HG03575 (cell line): ENCODE results near the gene FCRL1.

Source experiments
- ATAC-seq: cut with Tn5 transposase; IDR thresholded peaks from one replicate; pipeline ENCODE4 v1.9.1; 2021; ENCODE audit not compliant: unreplicated experiment, insufficient number of reproducible peaks, low FRiP score; ENCODE audit errors: extremely low read depth

The FCRL1 gene, protein sequence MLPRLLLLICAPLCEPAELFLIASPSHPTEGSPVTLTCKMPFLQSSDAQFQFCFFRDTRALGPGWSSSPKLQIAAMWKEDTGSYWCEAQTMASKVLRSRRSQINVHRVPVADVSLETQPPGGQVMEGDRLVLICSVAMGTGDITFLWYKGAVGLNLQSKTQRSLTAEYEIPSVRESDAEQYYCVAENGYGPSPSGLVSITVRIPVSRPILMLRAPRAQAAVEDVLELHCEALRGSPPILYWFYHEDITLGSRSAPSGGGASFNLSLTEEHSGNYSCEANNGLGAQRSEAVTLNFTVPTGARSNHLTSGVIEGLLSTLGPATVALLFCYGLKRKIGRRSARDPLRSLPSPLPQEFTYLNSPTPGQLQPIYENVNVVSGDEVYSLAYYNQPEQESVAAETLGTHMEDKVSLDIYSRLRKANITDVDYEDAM

DNA sequence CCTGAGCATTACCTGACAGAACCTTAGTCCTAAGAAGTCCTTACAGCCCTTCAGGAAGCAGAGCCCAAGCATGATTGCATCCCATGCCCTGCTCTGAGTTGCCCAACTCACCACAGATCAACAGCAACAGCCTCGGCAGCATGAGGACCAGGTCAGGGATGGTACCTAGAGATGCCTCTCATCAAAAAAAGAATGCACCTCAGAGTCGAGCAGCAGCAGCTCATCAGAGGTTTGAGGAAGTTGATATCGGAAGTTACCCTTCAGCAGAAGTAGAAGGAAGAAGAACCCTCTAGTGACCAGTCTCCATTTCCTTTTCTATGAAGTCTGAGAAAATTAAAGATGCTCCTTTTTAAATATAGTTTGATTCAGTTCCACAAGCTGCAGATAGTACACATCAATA, at the start of gene FCRL1:
TSS of gene FCRL1 (minus strand) at position 225 of the 400 bp plus-strand sequence. CDS start at position 142, 83 bp downstream.
- ATAC-seq, result no peak

DNA sequence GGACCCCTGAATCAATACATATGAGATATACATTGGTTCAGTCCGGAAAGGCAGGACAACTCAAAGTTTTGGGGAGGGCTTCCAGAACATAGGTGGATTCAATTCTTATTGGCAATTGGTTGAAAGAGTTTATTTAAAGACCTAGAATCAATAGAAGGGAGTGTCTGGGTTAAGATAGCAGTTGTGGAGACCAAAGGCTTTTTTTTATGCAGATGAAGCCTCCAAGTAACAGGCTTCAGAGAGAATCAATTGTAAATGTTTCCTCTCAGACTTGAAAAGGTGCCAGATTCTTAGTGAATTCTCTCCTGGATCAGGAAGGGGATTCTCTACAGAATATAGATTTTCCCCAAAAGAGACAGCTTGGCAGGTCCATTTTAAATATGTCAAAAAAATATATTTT, 48.7 kb upstream of the FCRL1 start:
- ATAC-seq, result no peak

DNA sequence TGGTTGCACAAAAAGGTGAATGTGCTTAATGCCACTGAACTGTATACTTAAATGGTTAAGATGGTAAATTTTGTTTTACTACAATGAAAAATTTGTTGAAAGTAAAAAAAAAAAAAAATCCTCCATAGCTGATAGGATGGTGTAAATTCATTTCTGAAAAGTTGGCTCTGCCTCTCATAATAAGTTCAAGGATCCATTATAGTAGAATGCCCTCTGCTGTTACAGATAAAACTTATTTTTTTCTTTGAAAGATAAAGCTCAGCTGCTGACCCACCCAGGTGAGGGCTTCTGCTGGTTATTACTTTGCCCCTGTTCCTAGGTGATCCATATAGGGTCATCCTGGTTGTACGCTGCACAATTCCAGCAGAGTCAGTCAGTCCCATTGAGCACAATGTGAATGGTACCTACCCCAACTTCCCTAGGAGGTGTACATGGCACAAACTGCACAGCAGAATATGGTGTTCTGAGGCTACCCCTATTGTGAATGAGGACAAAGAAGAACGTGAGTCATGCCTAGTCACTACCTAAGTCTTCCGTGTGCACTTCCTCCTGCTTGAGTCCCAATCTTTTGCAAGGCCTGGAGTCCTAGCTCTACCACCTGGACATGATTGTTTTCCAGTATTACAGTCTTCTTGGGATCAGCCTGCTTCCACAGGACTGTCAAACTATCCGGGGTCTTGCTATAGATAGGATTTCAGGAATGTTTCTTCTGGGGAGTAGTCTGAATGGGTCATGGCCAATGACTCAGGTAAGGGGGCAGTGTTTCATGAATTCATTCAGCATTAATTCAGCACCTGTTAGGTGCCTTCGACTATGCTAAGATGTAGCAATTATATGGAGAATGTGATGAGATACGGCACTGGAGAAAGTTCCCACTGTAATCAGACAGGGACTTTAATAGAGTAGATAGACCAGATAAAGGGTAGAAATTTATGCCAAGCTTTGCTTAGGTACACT, 42.5 kb upstream of the FCRL1 start:
- ATAC-seq, result no peak

DNA sequence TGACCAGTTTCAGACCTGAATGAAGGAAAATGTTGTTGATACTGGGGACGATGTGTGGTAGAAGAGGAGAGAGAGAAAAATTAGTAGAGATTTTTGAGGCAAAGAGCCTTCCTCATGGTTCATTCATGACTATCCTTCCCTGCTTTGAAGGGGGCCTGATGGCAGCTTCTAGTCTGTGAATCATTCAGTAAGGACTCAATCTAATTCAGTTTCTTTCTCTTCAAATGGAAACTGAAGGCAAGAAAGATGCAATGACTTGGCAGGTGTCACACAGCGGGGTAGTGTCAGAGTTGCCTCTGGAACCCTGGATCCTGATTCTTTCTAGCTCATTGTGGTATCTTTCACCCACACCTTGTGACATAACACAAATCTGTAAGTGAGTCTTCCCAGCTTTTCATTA, 36.6 kb upstream of the FCRL1 start:
- no peak for ATAC-seq

DNA sequence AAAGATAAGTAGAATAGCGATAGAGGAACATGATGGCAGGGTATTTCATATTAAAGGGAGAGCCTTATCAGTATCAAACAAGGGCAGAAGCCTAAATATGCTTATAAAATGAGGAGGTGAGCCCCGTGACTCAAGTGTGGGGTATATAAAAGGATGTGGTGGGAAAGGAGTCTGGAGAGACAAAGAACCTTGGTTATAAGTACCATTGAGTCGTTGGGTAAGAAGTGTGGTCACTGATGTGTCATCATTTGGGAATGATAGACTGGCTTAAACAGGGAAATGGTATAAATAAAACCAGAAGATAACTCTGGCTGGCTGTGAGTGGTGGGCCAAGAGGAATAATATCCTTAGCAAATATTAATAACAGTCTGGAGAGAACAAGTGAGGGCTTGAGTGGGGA, 32.6 kb upstream of the FCRL1 start:
- no peak for ATAC-seq

GRCh38 chr1:157849229-157849875, 29.4 kb upstream of the FCRL1 start:
- ATAC-seq, result no peak

DNA sequence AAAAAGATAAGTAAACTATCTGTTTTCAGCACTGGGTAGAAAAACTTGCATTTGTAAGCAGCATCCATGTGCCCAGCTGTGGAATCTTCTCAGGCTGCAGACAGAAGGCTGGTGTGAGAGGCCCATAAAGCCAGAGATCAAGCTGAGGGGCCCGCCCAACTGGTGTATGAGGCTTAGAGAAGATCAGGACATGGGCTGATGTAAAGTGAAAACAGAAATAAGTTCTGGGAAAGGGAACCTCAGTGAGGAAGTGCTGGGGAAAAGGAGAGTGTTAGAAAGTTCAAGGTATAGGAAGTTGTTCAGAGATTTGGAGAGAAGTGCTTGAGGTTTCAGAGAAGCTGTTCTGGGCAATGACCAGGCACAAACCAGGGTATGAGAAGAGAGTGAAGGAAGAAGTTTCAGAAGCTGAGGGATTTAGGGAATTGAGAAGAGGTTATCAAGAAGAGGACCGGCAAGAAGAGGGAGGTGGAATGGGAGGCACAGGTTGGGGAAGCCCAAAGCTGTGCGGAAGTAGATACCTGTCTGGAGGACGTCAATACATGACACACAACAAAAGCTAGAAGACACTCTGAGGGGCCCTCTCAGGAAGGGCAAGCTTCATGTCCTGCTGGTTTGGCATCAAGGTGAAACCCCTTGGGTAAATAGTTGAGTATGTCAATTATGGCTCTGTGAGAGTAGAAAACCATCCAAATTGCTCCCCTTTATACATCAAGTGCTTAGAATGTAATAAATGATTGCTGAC, 24.3 kb upstream of the FCRL1 start:
- no peak for ATAC-seq

GRCh38 chr1:157842939-157843338, 23.0 kb upstream of the FCRL1 start:
- no peak for ATAC-seq

GRCh38 chr1:157841708-157842107, 21.8 kb upstream of the FCRL1 start, which contains the start of gene CD5L:
CD5L (minus strand) TSS chr1:157841808; CDS start chr1:157841701, 107 bp downstream.
- no peak for ATAC-seq

GRCh38 chr1:157838966-157839365, 19.0 kb upstream of the FCRL1 start:
- no peak for ATAC-seq

DNA sequence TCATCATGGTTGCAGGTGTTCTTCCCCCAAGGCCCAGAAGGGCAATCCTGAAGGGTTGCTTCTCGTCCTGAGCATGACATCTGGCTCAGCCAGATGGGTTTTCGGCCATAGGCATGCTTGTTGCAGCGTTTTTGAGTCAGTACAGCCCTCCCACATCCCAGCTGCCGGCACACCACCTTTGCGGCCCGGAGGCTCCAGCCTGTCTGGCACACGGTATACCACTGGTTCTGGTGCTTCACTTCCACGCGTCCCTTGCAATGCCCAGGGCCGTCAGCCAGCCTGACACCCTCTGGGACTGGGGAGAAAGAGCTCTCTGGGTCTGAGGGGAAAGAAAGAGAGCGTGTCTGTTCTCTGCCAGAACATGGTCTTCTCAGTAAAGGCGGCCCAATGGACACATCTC, 14.5 kb upstream of the FCRL1 start:
- ATAC-seq, result no peak

DNA sequence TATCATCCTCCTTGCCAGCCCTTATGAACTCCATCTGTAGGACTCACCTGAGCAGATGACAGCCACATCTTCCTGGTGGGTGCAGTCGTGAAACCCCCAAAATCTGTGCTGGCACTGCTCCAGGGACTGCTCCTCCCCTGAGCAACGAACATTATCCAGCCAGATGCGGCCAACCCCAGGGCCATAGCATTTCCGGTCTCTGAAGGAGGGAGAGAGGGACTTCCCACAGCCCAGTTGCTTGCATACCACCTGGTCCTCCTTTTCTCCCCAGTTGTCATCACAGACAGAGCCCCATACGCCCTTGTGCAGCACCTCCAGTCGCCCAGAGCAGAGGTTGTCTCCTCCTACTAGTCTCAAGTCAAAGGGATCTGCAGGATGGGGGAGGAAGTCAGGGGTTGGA, 13.2 kb upstream of the FCRL1 start:
- no peak for ATAC-seq

- ATAC-seq, result no peak
These were observed 12.2 kb upstream of the FCRL1 start for GRCh38 chr1:157831968-157832626.

GRCh38 chr1:157830887-157831286, 11.0 kb upstream of the FCRL1 start:
- no peak for ATAC-seq

GRCh38 chr1:157829711-157830110, 9.8 kb upstream of the FCRL1 start:
- ATAC-seq, result no peak

- ATAC-seq, result no peak
These were observed 9.3 kb upstream of the FCRL1 start for GRCh38 chr1:157829210-157829609.

DNA sequence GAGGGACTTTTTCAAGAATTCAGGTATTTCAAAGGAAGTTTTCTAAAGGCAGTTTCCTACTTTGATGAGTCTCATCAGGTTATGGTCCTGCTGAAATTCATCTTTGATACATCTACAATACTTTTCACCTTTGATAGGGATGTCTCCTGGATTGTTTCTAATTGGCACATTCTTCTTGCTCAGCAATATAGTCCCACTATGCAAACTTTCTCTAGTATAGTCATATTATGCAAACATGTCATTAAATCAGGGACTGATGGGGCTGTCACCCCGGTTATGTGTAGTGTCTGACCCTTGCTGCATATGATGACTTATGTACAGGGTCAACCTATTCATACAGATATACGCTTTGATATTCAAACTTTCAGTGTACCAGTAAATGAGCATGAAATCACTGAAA, 379 bp upstream of the FCRL1 start:
- no peak for ATAC-seq

GRCh38 chr1:157819215-157819614, 705 bp downstream of the FCRL1 start:
- ATAC-seq, result no peak
